HG03469 (cell line): ENCODE results near the gene RNF126.

Experiments
- ATAC-seq: cut with Tn5 transposase; IDR thresholded peaks from one replicate; pipeline ENCODE4 v1.9.1; 2021; ENCODE audit warnings: mild to moderate bottlenecking, moderate library complexity, moderate number of reproducible peaks; ENCODE audit not compliant: unreplicated experiment

RNF126 gene

GRCh38 chr19:648305-648704, 14.7 kb downstream of the RNF126 start:
- no peak for ATAC-seq

GRCh38 chr19:647566-648284, 15.3 kb downstream of the RNF126 start:
- ATAC-seq: no peak

- ATAC-seq: no peak
These were observed 16.0 kb downstream of the RNF126 start for GRCh38 chr19:646779-647565.

GRCh38 chr19:645912-646778, 16.9 kb downstream of the RNF126 start:
- no peak for ATAC-seq

- no peak for ATAC-seq
These were observed 18.2 kb downstream of the RNF126 start for GRCh38 chr19:644789-645188.

GRCh38 chr19:644363-644762, 18.7 kb downstream of the RNF126 start:
- ATAC-seq: no peak

GRCh38 chr19:643736-644135, 19.3 kb downstream of the RNF126 start:
- ATAC-seq: no peak

- no peak for ATAC-seq
These were observed 20.0 kb downstream of the RNF126 start for GRCh38 chr19:642767-643727.

GRCh38 chr19:641702-642101, 21.3 kb downstream of the RNF126 start:
- no peak for ATAC-seq

- no peak for ATAC-seq
These were observed 22.3 kb downstream of the RNF126 start for GRCh38 chr19:640606-641189.

- ATAC-seq: no peak
These were observed 22.9 kb downstream of the RNF126 start for GRCh38 chr19:640161-640558.

GRCh38 chr19:639253-640160, 23.5 kb downstream of the RNF126 start, which contains the start of gene FGF22:
FGF22 (plus strand) TSS chr19:639879; CDS start chr19:639926, 47 bp downstream.
- ATAC-seq: no peak

GRCh38 chr19:638906-639252, 24.1 kb downstream of the RNF126 start:
- no peak for ATAC-seq

- ATAC-seq: no peak
These were observed 27.9 kb downstream of the RNF126 start for GRCh38 chr19:634975-635652.

- ATAC-seq: no peak
These were observed 29.0 kb downstream of the RNF126 start for GRCh38 chr19:633786-634639.

- peak; percentile 60 for ATAC-seq
These were observed 29.8 kb downstream of the RNF126 start, which contains the start of gene POLRMT for GRCh38 chr19:633068-633785. POLRMT (minus strand) TSS chr19:633537; CDS start chr19:633512, 25 bp downstream.
